Vagina (tissue), 2 donors: ENCODE results near the gene CLEC5A.
"Not testable (repeated sequence)": the region's sequence is repeated elsewhere in the genome, so short reads cannot be mapped to it uniquely, and the experiment has no call there.

Source experiments
- CTCF ChIP-seq, 3 experiments: fragments of 450-650 bp in 2 of 3; fragments of 200-600 bp in 1 of 3; sonication (generic) in 1 of 3; IDR thresholded peaks; one replicate each; pipeline ENCODE4 v1.5.1; 2017 to 2019; ENCODE audit warnings: antibody characterized with exemption in 3 of 3, mild to moderate bottlenecking in 2 of 3, moderate library complexity in 2 of 3
- POLR2A ChIP-seq, 2 donors: fragments of 450-650 bp; IDR thresholded peaks; one replicate each; pipeline ENCODE4 v1.6.1; 2017; ENCODE audit warnings: antibody characterized with exemption in 2 of 2, mild to moderate bottlenecking in 2 of 2, moderate library complexity in 2 of 2
- POLR2AphosphoS5 ChIP-seq, 2 donors: sonication (generic); formaldehyde crosslinking; IDR thresholded peaks; one replicate each; pipeline ENCODE4 v1.9.0; 2017; ENCODE audit warnings: antibody characterized with exemption in 2 of 2, mild to moderate bottlenecking in 2 of 2, low read depth in 1 of 2; ENCODE audit not compliant: insufficient read depth in 1 of 2

GRCh38 chr7:141985926-141986325 is 39.2 kb upstream of the CLEC5A start:
- not testable (repeated sequence) for TF ChIP-seq POLR2A (IDR thresholded peaks at IDR 0.05); CTCF (IDR thresholded peaks at IDR 0.05); POLR2AphosphoS5 (IDR thresholded peaks at IDR 0.05; ENCODE audit: insufficient read depth in 1 of 2, low read depth in 1 of 2)
